ENCODE results near the gene RPUSD4.

Gene RPUSD4

DNA sequence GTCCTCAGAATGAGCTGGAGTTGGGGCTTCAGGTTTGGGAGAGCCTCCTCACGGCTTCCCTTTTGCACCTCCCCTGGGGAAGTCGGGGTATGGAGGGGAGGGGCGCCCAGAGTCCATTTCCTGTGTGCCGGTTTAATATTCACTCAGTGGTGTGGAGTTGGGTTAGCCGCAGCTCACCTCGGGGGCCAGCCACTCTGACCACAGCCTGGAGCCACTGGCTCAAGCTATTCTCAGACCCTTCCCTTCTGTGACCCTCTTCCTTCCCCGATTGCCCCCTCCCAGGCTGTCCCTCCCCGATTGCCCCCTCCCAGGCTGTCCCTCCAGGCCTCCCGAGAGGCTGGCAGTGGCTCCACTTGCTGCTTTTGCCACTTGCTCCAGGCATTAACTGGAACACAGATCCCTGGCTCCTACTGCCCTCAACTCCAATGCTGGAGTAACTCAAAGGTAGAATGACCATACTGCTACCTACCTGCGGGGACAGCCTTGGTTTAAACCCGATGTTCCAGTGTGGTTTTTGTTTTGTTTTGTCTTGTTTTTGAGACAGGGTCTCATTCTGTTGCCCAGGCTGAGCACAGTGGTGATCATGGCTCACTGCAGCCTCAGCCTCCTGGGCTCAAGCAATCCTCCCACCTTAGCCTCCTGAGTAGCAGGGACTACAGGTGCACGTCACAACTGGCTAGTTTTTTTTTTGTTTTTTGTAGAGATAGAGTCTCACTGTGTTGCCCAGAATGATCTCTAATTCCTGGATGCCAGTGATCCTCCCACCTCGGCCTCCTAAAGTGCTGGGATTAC, 29.3 kb downstream of the RPUSD4 start:
- DNase-seq, result no peak

DNA sequence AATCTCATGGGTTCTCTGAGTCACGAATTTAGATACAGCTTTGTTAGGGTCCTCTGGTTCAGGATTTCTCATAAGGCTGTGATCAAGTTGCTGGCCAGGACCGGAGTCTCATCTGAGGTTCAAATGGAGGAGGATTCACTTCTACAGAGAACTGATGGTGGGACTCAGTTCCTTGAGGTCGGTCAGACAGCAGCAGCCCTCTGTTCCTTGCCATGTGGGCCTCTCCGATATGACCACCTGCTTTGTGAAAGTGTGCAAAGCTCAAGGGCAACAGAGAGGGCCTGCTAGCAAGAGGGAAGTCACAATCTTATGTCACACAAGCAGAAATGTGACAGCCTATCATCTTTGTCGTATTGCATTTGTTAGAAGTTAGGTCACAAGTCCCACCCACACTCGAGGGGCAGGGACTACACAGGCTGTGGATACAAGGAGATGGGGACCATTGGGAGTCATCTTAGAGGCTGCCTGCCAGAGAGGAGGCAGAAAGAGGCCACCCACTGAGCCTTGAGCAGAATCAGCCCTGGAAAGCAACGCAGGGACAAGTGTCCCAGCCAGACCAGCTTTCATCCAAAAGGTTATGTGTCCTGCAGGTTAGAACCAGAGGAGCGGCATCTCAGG, 34.5 kb downstream of the RPUSD4 start:
- no peak for DNase-seq

DNA sequence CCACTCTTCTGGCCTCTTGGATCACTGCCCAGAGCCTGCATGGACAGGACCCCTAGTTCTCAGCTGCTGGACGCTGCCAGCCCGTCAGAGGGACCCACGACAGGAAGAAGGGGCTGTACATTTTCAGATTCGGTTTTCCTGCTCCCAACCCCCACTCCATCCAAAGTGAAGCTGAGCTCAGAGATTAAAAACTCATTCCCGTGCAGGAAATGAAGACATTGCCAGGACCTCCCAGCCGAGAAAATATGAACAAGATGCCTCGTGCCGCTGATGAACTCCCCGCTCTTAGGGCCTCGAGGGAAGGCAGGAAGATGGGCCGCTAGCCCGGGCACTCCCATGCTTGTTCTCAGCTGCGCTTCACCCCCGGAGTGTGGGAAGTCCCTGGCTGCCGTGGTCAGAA, 36.1 kb downstream of the RPUSD4 start:
- DNase-seq, result no peak

DNA sequence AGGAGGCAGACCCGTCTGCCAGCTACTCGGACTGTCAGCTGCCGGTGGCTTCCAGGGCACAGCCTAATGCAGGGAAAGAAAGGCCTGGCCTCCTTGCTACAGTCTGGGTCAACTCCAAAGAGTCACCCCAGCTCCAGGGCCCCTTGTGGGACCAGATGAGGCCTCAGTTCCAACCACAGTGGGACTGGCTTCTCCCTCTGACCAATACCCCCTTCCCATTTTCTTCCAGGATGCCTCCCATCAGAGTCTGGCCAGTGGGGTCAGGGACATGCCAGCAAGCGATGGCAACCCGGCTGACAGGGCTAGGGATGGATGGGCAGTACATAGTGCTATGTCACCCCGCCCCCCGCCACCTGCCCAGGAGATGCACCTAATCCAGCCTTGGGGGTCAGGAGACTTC, 36.6 kb downstream of the RPUSD4 start:
- DNase-seq, result no peak

DNA sequence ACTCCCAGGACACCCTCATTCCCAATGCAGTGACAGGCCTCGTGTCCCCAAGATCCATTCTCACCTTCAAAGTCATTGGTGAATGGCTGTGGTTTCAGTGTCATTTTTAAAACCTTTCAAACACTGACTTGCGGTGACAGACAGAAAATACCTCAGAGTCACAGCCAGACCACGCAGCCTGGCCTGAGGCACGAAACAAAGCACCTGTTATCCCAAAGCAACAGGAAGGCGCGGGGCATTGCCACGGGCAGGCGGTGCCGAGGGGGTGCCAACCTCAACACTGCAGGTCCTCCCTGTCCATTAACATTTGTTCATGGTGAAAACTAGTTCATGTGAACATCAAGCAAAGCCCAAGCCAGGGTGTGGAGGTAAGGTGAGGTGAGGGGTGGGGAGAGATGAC, 38.2 kb downstream of the RPUSD4 start:
- no peak for DNase-seq

DNA sequence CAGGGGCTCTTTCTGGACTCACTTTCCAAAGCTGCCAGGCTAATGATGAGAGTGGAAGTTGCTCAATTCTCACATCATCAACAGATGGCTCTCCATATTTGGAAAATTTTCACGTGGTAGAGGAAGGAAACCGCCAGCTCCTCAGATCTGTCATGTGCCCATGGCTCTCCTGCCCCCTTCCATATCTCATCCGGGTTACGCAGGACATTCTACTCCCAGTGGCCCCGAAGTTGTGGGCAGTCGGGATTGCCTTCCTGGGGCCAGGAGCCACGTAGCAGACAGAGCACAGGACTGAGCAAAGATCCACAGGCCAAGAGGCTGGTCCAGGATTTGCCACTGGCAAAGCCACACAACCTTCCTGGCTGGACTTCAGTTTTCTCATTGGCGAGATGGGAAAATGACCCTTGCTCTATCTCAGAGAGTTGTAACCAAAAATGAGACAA, 38.8 kb downstream of the RPUSD4 start:
- DNase-seq, result no peak

DNA sequence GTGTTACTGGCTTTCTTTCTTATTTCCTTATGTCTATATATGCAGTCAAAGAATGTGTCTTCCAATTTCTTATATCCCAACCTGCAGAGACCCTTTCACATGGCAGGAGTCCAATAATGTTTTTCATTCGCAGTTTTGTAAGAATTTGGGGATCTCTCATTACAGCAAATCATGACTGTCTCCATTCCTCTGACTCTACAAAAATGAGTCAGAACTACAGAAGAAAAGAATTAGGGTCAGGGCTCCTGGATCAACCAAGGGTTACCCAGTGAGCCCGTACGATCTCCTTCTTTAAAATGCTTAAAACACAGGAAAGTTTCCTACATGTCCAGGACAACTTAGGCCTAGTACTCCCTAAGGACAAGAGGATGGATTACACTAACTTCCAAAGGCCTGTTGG, 42.2 kb downstream of the RPUSD4 start:
- DNase-seq, result no peak

DNA sequence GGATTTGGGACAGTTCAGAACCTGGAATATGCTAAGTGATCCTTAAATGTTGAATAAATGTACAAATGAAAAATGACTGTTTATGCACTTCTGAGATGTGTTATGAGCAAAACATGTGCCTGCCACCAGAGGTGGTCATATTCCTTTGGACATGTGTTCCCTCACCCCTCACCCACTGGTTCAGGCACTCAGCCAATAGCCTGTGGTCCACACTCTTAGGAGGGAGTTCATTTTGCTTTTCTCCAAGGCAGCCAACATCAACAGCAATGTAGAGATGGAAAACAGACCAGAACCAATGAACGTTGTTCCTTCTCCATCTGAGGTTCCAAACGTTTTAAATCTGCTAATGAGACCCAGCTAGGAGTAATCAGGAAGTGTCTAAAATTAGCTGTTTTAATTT, 44.0 kb downstream of the RPUSD4 start:
- DNase-seq, result no peak

DNA sequence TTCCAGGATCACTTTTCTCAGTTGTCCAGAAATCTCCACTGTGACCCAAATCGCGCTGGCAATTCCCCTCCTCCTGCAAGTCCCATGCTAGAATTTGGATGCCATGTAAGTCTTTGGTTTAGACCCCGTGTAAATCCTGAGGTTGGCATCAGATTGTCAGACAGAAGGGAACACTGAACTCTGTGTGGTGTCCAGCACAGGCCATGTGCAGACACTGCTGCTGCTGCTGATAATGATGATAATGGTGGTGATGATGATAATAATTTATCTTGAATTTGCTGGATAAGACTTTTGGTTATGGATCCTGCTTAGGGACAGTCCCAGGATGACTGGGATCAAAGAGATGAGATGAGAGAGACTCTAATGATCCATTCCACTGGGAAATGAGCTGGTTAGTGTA, 45.0 kb downstream of the RPUSD4 start:
- no peak for DNase-seq

DNA sequence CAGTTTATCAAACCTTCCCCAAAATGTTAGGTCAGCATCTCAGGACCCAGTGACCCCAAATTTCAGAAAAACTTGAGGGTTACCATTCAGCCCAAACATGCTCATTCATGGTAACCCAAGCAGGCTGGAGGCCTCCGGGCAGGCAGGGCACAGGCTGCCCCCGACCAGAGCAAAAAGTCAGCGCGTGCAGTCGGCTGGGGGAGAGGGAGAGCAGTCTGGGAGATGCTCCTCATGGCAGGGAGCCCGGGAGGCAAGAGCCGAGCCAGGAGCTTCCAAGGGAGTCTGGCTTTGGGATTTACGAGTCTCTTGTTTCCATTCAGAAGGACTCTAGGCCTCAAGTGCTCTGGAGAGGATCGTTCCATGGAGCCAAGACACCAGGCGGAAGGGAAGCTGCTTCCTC, 45.7 kb downstream of the RPUSD4 start:
- no peak for DNase-seq

DNA sequence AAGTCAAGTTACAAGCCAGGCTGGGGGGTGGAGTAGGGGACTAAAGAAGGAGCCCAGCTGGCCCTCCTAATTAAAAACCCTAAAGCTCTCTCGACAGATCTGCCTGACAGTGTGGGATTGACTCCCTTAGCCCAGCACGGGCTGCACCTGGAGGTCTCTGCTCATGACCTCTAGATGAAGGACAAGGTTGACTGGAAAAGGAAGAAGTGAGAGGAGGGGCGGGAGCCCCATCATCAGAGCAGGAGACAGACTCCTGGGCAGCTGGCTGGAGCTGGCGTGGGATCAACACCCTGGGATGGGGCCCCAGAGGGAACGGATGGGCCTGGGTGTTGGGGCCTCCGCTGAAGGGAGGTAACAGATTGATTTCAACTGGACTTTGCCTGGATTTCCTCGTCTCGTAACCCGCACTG, 46.1 kb downstream of the RPUSD4 start:
- DNase-seq, result no peak

DNA sequence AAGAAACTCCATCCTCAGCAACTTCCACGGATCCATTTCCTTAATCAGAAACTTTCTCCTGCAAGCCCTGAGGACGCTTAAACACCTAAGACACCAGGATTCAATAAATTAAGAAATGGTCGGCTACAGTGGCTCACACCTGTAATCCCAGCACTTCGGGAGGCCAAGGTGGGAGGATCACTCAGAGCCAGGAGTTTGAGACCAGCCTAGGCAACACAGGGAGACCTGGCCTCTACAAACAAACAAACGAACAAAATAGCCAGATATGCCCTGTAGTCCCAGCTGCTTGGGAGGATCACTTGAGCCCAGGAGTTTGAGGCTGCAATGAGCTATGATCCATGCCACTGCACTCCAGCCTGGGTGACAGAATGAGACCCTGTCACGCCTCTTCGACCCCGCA, 46.7 kb downstream of the RPUSD4 start:
- no peak for DNase-seq

DNA sequence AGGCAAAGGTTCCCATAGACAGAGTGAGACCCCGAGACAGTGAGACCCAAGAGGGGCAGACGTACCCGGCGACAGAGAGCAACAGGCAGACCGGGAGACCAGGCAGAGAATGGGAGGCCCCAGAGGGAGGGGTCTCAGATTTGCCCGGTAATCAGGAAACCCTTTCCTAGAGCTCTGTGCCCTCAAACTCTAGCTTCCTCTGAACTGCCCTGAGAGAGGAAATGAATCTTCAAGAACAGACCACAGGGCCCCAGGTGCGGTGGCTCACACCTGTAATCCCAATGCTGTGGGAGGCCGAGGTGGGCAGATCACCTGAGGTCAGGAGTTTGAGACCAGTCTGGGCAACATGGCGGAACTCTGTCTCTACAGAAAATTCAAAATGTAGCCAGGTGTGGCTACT, 47.7 kb downstream of the RPUSD4 start:
- no peak for DNase-seq

DNA sequence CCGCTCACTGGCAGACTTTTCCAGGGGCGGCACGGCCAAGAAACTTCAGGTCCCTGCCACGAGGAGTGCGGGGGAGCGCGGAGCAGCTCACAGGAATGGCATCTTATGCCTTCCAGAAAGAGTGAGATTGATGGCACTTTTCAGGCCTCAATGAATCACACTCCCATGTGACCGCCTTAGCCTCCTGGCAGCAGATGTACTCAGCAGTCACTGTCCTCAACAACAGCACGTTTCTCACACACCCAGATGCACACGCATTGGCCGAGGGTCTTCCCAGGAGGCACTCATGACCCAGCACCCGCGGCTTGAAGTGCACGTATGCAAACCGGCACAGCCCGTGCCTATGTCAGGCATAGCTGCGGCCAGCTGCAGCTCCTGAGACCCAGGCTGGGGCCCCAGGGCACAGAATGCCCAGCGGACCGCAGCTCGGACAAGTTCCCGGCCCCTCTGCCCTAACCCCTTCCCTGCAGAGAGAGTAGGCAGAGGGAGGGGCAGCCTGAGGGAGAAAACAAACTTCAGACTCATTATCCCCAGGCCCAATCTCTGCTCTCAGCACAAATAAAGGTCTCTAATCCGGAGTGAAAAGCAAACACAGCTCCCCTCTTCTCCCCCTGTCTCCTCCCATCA, 48.3 kb downstream of the RPUSD4 start:
- no peak for DNase-seq

DNA sequence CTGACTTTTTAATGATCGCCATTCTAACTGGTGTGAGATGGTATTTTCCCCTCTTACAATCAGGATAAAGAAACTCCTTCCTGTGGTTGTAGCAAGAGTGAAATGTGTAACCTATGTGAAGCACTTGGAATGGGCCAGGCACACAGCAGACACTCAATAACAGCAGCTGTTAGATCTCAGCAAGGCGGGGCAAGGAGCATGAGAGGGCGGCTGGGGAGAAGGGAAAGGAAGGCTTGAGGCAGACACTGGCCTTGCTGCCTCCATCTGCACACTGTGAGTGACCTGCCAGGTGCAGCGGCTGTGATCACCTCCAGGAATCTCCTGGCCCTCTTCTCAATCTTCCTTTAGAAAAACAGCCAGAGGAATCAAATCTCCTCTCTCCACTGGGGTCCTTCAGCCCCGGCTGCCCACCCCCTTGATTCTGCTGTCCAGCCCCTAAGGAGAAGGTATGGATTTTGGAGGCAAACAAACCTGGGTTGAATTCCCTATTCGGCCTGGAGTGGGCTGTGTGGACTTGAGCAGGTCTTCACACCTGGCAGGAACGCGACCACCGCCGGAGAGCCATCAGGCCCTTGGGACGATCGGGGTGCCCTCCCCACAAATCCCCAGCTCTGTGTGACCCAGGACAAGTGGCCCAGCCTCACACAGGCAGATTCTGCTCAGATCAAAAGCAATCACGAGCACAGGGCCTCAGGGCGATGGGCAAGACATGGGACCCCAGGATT, 49.0 kb downstream of the RPUSD4 start:
- no peak for DNase-seq

DNA sequence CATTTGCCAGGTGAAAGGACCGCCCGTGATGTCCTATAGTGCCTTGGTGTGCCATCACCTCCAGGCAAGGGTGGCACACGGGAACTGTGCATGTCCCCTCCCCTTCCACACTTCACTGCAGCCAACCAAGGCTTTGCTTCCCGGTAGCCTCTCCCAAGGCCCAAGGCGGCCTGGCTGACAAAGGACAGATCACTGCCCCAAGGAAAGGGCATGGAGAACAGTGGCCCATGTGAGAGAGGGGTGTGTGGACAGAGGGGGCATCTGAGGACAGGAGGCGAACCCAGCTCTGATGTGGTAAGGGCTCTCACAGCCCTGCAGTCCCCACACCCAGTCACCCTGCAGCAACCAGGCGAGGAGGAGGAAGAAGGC, 50.4 kb downstream of the RPUSD4 start:
- no peak for DNase-seq

DNA sequence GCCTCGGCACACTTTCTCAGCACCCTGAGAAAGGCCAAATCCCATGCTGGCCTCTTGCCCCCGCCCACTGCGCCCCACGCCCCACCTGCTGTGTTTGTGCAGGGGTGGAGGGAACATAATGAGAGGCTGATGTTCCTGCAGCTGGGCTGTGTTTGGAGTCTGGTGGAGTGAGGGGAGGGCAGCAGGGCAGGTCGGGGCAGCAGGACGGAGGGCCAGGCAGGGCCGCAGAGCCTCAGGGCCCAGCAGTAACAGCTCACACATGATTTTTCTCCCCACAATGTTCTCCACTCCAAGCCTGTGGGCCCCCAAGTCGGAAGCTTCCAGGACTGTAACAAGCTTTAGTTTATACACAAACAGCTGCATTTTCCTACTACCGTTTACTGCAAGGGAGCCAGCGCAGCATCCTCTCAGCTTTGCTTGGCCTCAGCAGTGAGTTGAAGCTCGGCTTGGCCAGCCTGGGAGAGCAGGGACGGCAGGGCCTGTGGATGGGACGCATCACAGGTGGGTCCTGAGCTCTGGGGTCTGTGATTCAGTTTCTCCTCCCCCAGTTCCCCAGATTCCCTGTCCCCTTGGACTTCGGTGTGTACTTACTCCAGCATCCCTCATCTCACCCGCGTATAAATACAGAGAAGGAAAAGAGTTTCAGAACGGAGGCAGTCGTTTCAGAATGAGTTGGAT, 51.0 kb downstream of the RPUSD4 start:
- no peak for DNase-seq

DNA sequence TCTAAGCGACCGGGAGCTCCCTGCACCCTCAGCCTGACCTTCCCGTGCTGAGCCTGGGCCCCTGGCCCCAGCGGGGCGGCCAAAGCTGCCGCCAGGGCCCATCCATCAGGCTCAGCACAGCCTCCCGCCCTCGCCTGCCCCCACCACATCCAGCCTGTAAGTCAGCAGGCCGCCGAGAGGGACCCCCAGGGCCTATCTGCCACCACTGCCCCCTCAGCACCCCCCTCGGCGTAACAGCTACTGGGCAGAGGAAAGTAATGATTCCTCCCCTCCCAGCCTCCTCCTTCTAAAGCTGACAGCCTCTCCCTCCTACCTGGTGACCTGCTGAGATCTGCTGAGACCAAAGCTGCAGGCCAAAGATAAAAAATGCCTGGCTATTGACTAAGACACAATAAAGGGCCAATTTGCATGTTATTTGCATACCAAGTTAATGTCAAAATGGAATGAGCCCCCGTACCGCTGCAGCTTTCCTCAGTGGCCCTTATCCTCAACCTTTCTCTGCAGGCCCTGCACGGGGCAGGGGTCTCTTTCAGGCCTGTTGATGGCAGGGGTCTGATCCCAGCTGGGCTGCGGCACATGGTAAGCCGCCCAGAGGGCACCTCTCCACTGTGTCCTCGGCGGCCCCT, 51.6 kb downstream of the RPUSD4 start:
- no peak for DNase-seq

DNA sequence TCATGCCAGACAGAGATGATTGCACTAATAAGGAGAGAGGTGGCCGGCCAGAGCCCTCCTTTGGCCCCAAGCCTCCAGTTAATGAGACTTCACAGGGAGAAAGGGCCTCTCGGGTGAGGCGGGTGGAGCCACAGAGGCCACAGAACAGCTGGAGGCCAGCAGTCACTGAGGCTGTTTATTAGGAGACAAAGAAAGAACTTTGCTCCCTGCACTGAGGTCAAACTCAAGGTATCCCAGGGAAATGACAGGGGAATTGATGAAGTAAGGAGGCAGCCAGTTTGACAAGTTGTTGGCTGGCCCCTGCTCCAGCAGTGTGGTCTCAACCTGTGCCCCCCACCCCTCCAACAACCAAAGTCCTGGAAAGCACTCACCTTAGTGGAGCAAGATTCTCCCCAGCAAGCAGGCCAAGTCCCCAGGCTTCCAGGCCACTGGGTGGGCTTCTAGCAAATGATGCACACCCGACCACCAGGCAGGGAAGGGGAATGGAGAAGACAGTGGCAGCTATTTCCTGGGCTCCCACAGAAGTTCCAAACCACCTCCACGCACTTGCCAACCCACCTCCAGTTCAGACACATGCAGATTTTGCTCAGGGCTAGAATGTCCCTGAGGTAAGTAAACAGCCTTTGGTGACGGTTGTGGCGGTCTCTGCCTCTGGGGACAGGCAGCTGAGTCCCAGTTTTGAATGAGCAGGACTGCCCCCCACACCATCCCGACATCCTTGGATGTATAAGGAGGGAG, 53.2 kb downstream of the RPUSD4 start:
- DNase-seq, result no peak

DNA sequence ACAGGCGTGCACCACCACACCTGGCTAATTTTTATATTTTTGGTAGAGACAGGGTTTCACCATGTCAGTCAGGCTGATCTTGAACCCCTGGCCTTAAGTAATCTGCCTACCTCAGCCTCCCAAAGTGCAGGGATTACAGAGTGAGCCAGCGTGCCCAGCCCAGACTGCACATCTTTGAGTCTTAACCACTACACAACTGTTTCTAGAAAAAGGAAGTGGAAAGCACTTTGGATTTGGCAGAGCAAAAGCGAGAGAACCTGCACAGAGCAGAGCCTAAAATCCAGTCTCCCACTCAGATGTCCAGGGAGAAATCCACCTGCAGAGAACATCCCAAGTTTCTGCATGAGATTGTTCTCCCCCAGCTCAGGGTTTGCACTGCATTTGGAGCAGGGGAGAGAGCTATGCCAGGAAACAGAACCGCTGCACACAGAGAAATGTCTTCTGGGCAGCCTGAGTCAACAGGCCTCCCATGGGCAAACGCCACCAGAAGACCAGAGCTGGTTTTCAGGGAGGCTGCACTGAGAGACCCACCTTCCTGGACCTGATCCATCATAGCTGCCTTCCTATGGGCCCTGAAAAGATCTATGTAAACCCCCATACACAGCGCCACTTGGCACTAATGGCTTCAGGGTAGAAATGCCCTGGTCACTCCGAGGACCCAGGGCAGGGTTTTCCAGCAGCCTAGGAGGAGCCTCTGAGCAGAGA, 54.0 kb downstream of the RPUSD4 start:
- no peak for DNase-seq

DNA sequence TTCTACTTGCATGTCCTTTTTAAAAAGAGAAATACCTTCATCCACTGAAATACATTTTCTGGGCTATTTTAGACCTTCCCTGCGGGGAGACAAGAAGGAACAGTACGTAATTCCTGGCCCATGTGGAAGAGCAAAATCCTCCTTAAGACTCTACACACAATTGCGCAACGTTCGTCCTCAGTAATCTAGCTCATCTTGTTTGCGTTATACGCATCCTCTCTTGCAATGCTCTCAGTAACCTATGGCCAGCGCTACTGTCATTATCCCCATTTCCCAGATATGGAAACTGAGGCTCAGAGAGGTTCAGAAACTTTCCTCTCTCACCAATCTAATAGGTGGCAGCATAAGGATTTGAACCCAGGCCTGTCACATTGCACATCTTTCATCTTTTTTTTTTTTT, 54.6 kb downstream of the RPUSD4 start:
- no peak for DNase-seq
